IMR-90 (cell line): Measurements from ENCODE around the gene RASGEF1C.

Experiments used
- BHLHE40 ChIP-seq: fragments of 150-350 bp; IDR thresholded peaks from 2 replicates; pipeline ENCODE4 v1.6.1; 2016; ENCODE audit warnings: mild to moderate bottlenecking, low read depth, low read length
- CEBPB ChIP-seq: IDR thresholded peaks from 2 replicates; pipeline ENCODE4 v1.6.1; 2012; ENCODE audit warnings: low read depth, low read length, improper control_type of control experiment
- CHD1 ChIP-seq: IDR thresholded peaks from 2 replicates; pipeline ENCODE4 v1.6.1; 2012; ENCODE audit warnings: low read depth, low read length, improper control_type of control experiment
- CTCF ChIP-seq: conservative IDR thresholded peaks from 2 replicates; pipeline ENCODE4 v1.5.1; 2012; ENCODE audit warnings: mild to moderate bottlenecking, low read depth, low read length, improper control_type of control experiment
- FOS ChIP-seq: fragments of 150-350 bp; IDR thresholded peaks from 2 replicates; pipeline ENCODE4 v1.6.1; 2016; ENCODE audit warnings: low read depth, low read length
- POLR2A ChIP-seq: IDR thresholded peaks from 2 replicates; pipeline ENCODE4 v1.6.1; 2012; ENCODE audit warnings: mild to moderate bottlenecking, low read depth, low read length
- RAD21 ChIP-seq: IDR thresholded peaks from 2 replicates; pipeline ENCODE4 v1.6.1; 2012; ENCODE audit warnings: low read length, improper control_type of control experiment
- RFX5 ChIP-seq: IDR thresholded peaks from 2 replicates; pipeline ENCODE4 v1.8.0; 2012; ENCODE audit warnings: low read depth, mild to moderate bottlenecking, low read length, moderate library complexity
- SMC3 ChIP-seq: fragments of 150-350 bp; IDR thresholded peaks from 2 replicates; pipeline ENCODE4 v1.6.1; 2016; ENCODE audit warnings: low read depth, mild to moderate bottlenecking, antibody characterized with exemption, low read length, moderate library complexity
- TF ChIP-seq, protein P1 (sequence below): fragments of 150-350 bp; IDR thresholded peaks from 2 replicates; pipeline ENCODE4 v1.6.1; 2016; ENCODE audit warnings: low read depth, mild to moderate bottlenecking, low read length, moderate library complexity, borderline replicate concordance
- TF ChIP-seq, protein P2 (sequence below): fragments of 150-350 bp; IDR thresholded peaks from 2 replicates; pipeline ENCODE4 v1.6.1; 2017; ENCODE audit warnings: mild to moderate bottlenecking, antibody characterized with exemption, low read length, low read depth

GRCh38 chr5:180222056-180222455 is 13.0 kb upstream of the RASGEF1C start:
- TF ChIP-seq CTCF = no peak
- no peak for TF ChIP-seq POLR2A
- no peak for TF ChIP-seq CEBPB
- TF ChIP-seq SMC3 = no peak
- TF ChIP-seq BHLHE40 = no peak
- TF ChIP-seq, protein P1, sequence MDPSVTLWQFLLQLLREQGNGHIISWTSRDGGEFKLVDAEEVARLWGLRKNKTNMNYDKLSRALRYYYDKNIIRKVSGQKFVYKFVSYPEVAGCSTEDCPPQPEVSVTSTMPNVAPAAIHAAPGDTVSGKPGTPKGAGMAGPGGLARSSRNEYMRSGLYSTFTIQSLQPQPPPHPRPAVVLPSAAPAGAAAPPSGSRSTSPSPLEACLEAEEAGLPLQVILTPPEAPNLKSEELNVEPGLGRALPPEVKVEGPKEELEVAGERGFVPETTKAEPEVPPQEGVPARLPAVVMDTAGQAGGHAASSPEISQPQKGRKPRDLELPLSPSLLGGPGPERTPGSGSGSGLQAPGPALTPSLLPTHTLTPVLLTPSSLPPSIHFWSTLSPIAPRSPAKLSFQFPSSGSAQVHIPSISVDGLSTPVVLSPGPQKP = no peak
- no peak for TF ChIP-seq RFX5
- TF ChIP-seq RAD21 = no peak
- TF ChIP-seq CHD1 = no peak
- TF ChIP-seq, protein P2, sequence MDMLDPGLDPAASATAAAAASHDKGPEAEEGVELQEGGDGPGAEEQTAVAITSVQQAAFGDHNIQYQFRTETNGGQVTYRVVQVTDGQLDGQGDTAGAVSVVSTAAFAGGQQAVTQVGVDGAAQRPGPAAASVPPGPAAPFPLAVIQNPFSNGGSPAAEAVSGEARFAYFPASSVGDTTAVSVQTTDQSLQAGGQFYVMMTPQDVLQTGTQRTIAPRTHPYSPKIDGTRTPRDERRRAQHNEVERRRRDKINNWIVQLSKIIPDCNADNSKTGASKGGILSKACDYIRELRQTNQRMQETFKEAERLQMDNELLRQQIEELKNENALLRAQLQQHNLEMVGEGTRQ = no peak
- no peak for TF ChIP-seq FOS
